ENCODE measurements around the gene CYP19A1. TPM values are rescaled to one million over a fixed set of nuclear protein-coding genes. Genes with fewer than 3 reads are reported as not detected.

CYP19A1 gene
- polyA plus RNA-seq, 1 of the 3 experiments (the other 2 are of a cell fraction): 0.03 TPM

- no peak for TF ChIP-seq RXRA (IDR thresholded peaks at IDR 0.05; ENCODE audit: borderline replicate concordance, low read depth)
Observed at GRCh38 chr15:51366071-51366470, 27.7 kb upstream of the CYP19A1 start (continued).

GRCh38 chr15:51365417-51365816 lies 27.0 kb upstream of the CYP19A1 start:
- Histone ChIP-seq H3K4me2 (no peak overlapping the region), H3K9me2 (no peaks in the 10 kb centered on the region), H2AFZ (ENCODE audit: low read depth) (no peak overlapping the region), H3K27ac (ENCODE audit: low read depth in 2 of 2, low read length in 1 of 2) (no peak overlapping the region), H3K79me2 (ENCODE audit: insufficient read depth) (no peaks in the 10 kb centered on the region), H3K4me3 (ENCODE audit: low read depth in 2 of 2, low read length in 1 of 2) (no peak overlapping the region), H4K20me1 (ENCODE audit: insufficient read depth) (no peaks in the 10 kb centered on the region), H3K4me1 (ENCODE audit: control insufficient read depth in 1 of 2, insufficient read depth in 2 of 2, low read depth in 1 of 2, low read length in 1 of 2) (peaks cover 0 to 8% of the 10 kb centered on the region in 2 experiments; a peak in 2 of 4 replicates), H3K9me3 (no peaks in the 10 kb centered on the region), H3F3A (replicated peaks; ENCODE audit: insufficient read depth) (no peaks in the 10 kb centered on the region), H3K9ac (no peak overlapping the region), H3K27me3 (ENCODE audit: insufficient read depth) (no peaks in the 10 kb centered on the region), H3K36me3 (replicated peaks in 1 of 2; ENCODE audit: control insufficient read depth in 1 of 2, insufficient read depth in 2 of 2, low read length in 1 of 2) (no peaks in the 10 kb centered on the region)
- no peak for DNase-seq
- no peak for TF ChIP-seq POLR2AphosphoS5 (IDR thresholded peaks at IDR 0.05; ENCODE audit: low read depth, low read length)
- TF ChIP-seq EZH2phosphoT487 (IDR thresholded peaks at IDR 0.05; ENCODE audit: borderline replicate concordance, low read depth): no peak
- no peak for TF ChIP-seq JUND (IDR thresholded peaks at IDR 0.05)
- TF ChIP-seq FOSL2 (IDR thresholded peaks at IDR 0.05; ENCODE audit: borderline replicate concordance, low read depth): no peak
- no peak for TF ChIP-seq RFX5 (IDR thresholded peaks at IDR 0.05; ENCODE audit: low read length)
- TF ChIP-seq GATA2 (CRISPR knock-in tag; IDR thresholded peaks at IDR 0.05): no peak
- no peak for TF ChIP-seq RXRA (IDR thresholded peaks at IDR 0.05; ENCODE audit: borderline replicate concordance, low read depth)
- no peak for TF ChIP-seq ZBTB33 (IDR thresholded peaks at IDR 0.05; ENCODE audit: borderline replicate concordance, low read depth)
- no peak for TF ChIP-seq REST (IDR thresholded peaks at IDR 0.05; ENCODE audit: low read depth, low read length)
- TF ChIP-seq IRF3 (IDR thresholded peaks at IDR 0.05; ENCODE audit: low read depth, low read length): no peak
- no peak for TF ChIP-seq MXI1 (IDR thresholded peaks at IDR 0.05; ENCODE audit: low read depth, low read length)
- ChIA-PET CTCF (interaction anchor here (0.9 to 3.0 kb wide), 5 partner anchors 10 to 202 kb away, joined by 4 to 10 read pairs (median 6); no protein-coding TSS in a partner anchor), POLR2A (no interaction called here)
- 35% methylated on average over 6 of the region's 6 CpGs for WGBS (ENCODE audit: low lambda C conversion rate)

Measured in SK-N-SH (cell line).